Loucy (cell line): Measurements from ENCODE around the gene SPRR3.

Experiments used
- CTCF ChIP-seq: fragments of 200-600 bp; sonication (generic); conservative IDR thresholded peaks from 2 replicates; pipeline ENCODE4 v1.5.1; 2014; ENCODE audit warnings: mild to moderate bottlenecking, antibody characterized with exemption, low read length
- EZH2phosphoT487 ChIP-seq: fragments of 200-600 bp; IDR thresholded peaks from 2 replicates; pipeline ENCODE4 v1.6.1; 2018; ENCODE audit warnings: antibody characterized with exemption, mild to moderate bottlenecking, moderate library complexity, borderline replicate concordance

DNA sequence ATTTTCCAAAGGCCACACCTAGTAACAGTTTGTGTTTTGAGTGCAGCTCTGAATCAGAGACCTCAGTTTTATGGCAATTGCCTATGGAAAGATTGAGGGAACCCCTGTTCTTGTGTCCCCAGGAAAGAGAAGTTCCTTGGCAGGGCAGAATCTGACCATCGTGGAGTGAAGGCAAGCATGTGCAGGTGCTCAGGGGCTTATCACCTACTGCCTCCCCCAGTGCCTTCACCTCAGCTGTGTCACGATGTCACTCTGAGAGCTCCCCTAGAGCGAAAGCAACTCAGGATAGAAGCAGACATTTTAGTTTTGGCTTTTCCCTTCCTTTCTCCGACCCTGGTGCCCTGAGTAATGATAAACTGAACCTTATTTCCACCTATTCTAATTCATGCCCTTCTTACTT is 19.5 kb upstream of the SPRR3 start:
- TF ChIP-seq CTCF (no peak), EZH2phosphoT487 (no peak)
